SKM-1 treated with dmso at 0.1 percent for 144 hours (cell line): ENCODE results near the gene GTF2A2.
"Not testable (repeated sequence)": the region's sequence is repeated elsewhere in the genome, so short reads cannot be mapped to it uniquely, and the experiment has no call there.

Experiments used
- DNase-seq: peaks from one replicate; lab custom pipeline; 2025; ENCODE audit not compliant: unreplicated experiment; lab: John Stamatoyannopoulos, UW

GTF2A2 gene

GRCh38 chr15:59656897-59657634 is at the start of gene GTF2A2:
GTF2A2 (minus strand) TSS chr15:59657515; CDS start chr15:59652277, 5,238 bp downstream.
- DNase-seq: peak; percentile 93

- no peak for DNase-seq
Measured at GRCh38 chr15:59703979-59704796, 46.9 kb upstream of the GTF2A2 start.

- no peak for DNase-seq
Measured at GRCh38 chr15:59702351-59702750, 45.0 kb upstream of the GTF2A2 start.

- no peak for DNase-seq
Measured at GRCh38 chr15:59701880-59702279, 44.6 kb upstream of the GTF2A2 start.

- no peak for DNase-seq
Measured at GRCh38 chr15:59699810-59700431, 42.6 kb upstream of the GTF2A2 start.

GRCh38 chr15:59698065-59698464 is 40.8 kb upstream of the GTF2A2 start:
- not testable (repeated sequence) for DNase-seq

GRCh38 chr15:59696332-59696731 is 39.0 kb upstream of the GTF2A2 start:
- no peak for DNase-seq

GRCh38 chr15:59694779-59695178 is 37.5 kb upstream of the GTF2A2 start:
- no peak for DNase-seq

GRCh38 chr15:59691194-59691805 is 34.0 kb upstream of the GTF2A2 start:
- no peak for DNase-seq

- DNase-seq: no peak
Measured at GRCh38 chr15:59689626-59690236, 32.4 kb upstream of the GTF2A2 start.

GRCh38 chr15:59688782-59689625 is 31.7 kb upstream of the GTF2A2 start, which contains the start of gene BNIP2:
BNIP2 (minus strand) TSS chr15:59689320; CDS start chr15:59682457, 6,863 bp downstream.
- DNase-seq: peak; percentile 89

- DNase-seq: peak; percentile 25
Measured at GRCh38 chr15:59688423-59688781, 31.1 kb upstream of the GTF2A2 start.

- peak; percentile 36 for DNase-seq
Measured at GRCh38 chr15:59687836-59688235, 30.5 kb upstream of the GTF2A2 start.

GRCh38 chr15:59686389-59686788 is 29.1 kb upstream of the GTF2A2 start:
- DNase-seq: peak; percentile 54

- no peak for DNase-seq
Measured at GRCh38 chr15:59685737-59686297, 28.5 kb upstream of the GTF2A2 start.

- no peak for DNase-seq
Measured at GRCh38 chr15:59680870-59681269, 23.6 kb upstream of the GTF2A2 start.

GRCh38 chr15:59680346-59680745 is 23.0 kb upstream of the GTF2A2 start:
- DNase-seq: no peak

GRCh38 chr15:59678620-59679019 is 21.3 kb upstream of the GTF2A2 start:
- DNase-seq: no peak

GRCh38 chr15:59678172-59678571 is 20.9 kb upstream of the GTF2A2 start:
- no peak for DNase-seq

- DNase-seq: no peak
Measured at GRCh38 chr15:59676565-59676964, 19.2 kb upstream of the GTF2A2 start.
